ENCODE measurements around the gene RPS19BP1.

RPS19BP1 gene

DNA sequence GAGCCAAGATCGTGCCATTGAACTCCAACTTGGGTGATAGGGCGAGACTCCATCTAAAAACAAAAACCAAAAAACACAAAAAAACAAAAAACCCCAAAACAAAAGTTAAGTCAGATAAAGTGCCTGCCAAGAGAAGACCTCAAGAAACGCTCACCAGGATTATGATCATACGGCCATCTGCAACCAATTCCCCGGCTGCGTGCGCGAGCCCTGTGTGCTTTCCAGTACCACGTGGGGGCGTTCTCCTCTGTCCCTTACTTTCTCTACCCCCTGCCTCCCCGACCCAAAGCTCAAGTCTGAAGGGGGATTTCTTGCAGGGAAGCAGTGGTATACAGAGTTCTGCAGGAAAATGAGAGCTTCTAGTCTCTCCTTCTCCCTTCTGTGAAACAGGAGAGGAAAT lies 10.5 kb upstream of the RPS19BP1 start:
- DNase-seq, result peak; percentile 38
- no peak overlapping the region for H3K9ac ChIP-seq (ENCODE audit: low read length)
- H3K9me3 ChIP-seq (ENCODE audit: control insufficient read depth, low read length), result no peaks in the 10 kb centered on the region
- no peak overlapping the region for H3K4me3 ChIP-seq (ENCODE audit: insufficient read depth in 1 of 2, low read depth in 1 of 2, low read length in 2 of 2)
- H4K91ac ChIP-seq (ENCODE audit: low read length), result no peak overlapping the region
- H2AK5ac ChIP-seq (ENCODE audit: low read length, severe bottlenecking), result no peak overlapping the region
- no peak overlapping the region for H4K8ac ChIP-seq (ENCODE audit: low read length)
- no peaks in the 10 kb centered on the region for H3K79me1 ChIP-seq (replicated peaks; ENCODE audit: low read length, poor library complexity, severe bottlenecking)
- no peaks in the 10 kb centered on the region for H3K36me3 ChIP-seq (ENCODE audit: control insufficient read depth in 1 of 2, insufficient read depth in 2 of 2, low read depth in 1 of 2, low read length in 2 of 2)
- no peak overlapping the region for H3K4me2 ChIP-seq (ENCODE audit: low read length, poor library complexity, severe bottlenecking)
- no peak overlapping the region for H2BK15ac ChIP-seq (ENCODE audit: low read depth, poor library complexity, severe bottlenecking)
- H3K23ac ChIP-seq (ENCODE audit: low read length in 2 of 2), result no peak overlapping the region
- H2BK120ac ChIP-seq (ENCODE audit: low read depth, low read length), result no peak overlapping the region
- H2AFZ ChIP-seq (ENCODE audit: low read depth, low read length), result no peak overlapping the region
- peaks cover 10% of the 10 kb centered on the region for H3K4me1 ChIP-seq (ENCODE audit: control insufficient read depth, insufficient read depth, low read depth, low read length)
- H3K4ac ChIP-seq (ENCODE audit: low read depth in 1 of 2, low read length in 2 of 2), result no peak overlapping the region
- no peak overlapping the region for H3K18ac ChIP-seq (ENCODE audit: low read depth in 1 of 2, low read length in 2 of 2)
- H2BK12ac ChIP-seq (ENCODE audit: low read length in 2 of 2), result no peak overlapping the region
- no peak overlapping the region for H3K14ac ChIP-seq (ENCODE audit: low read length in 2 of 2)
- no peak overlapping the region for H2BK5ac ChIP-seq (ENCODE audit: low read depth, low read length, poor library complexity, severe bottlenecking)
- H3K27me3 ChIP-seq (ENCODE audit: control insufficient read depth in 1 of 2, insufficient read depth in 1 of 2, low read length in 2 of 2), result peaks cover 44 to 63% of the 10 kb centered on the region in 2 experiments
- WGBS, result 48% methylated on average over 6 of the region's 11 CpGs
- H3K27ac ChIP-seq (ENCODE audit: low read length, poor library complexity, severe bottlenecking), result no peak overlapping the region

DNA sequence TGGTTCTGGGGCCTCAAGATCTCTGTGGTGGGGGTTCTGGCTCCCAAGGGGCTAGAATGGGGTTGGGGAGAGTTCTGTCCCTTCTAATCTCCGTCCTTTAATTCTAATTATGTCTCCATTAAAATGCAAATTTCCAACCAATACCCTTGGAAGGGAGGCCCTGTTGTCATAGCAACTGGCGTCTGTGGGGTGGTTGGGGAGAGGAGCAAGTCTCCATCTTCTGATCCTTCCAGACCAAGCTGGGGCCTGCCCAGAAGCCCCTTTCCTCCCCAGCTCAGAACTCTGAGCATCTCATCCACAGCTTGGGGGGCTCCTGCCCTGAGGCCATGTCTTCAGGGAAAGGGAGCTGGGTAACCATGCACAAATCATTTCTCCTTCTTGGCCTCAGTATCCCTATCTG lies 5.4 kb upstream of the RPS19BP1 start:
- H2AK5ac ChIP-seq (ENCODE audit: low read length, severe bottlenecking), result no peak overlapping the region
- no peak overlapping the region for H3K27ac ChIP-seq (ENCODE audit: low read length, poor library complexity, severe bottlenecking)
- no peak for DNase-seq
- no peaks in the 10 kb centered on the region for H3K79me1 ChIP-seq (replicated peaks; ENCODE audit: low read length, poor library complexity, severe bottlenecking)
- no peak overlapping the region for H4K8ac ChIP-seq (ENCODE audit: low read length)
- no peak overlapping the region for H4K91ac ChIP-seq (ENCODE audit: low read length)
- H3K4me1 ChIP-seq (ENCODE audit: control insufficient read depth, insufficient read depth, low read depth, low read length), result peaks cover 11% of the 10 kb centered on the region
- no peak overlapping the region for H3K4ac ChIP-seq (ENCODE audit: low read depth in 1 of 2, low read length in 2 of 2)
- H2BK5ac ChIP-seq (ENCODE audit: low read depth, low read length, poor library complexity, severe bottlenecking), result no peak overlapping the region
- no peak overlapping the region for H3K4me3 ChIP-seq (ENCODE audit: insufficient read depth in 1 of 2, low read depth in 1 of 2, low read length in 2 of 2)
- H2AFZ ChIP-seq (ENCODE audit: low read depth, low read length), result no peak overlapping the region
- no peaks in the 10 kb centered on the region for H3K36me3 ChIP-seq (ENCODE audit: control insufficient read depth in 1 of 2, insufficient read depth in 2 of 2, low read depth in 1 of 2, low read length in 2 of 2)
- H3K9me3 ChIP-seq (ENCODE audit: control insufficient read depth, low read length), result no peaks in the 10 kb centered on the region
- H3K9ac ChIP-seq (ENCODE audit: low read length), result no peak overlapping the region
- 46% methylated on average over 1 of the region's 2 CpGs for WGBS
- H3K23ac ChIP-seq (ENCODE audit: low read length in 2 of 2), result no peak overlapping the region
- H3K27me3 ChIP-seq (ENCODE audit: control insufficient read depth in 1 of 2, insufficient read depth in 1 of 2, low read length in 2 of 2), result peaks cover 36 to 44% of the 10 kb centered on the region in 2 experiments
- no peak overlapping the region for H3K18ac ChIP-seq (ENCODE audit: low read depth in 1 of 2, low read length in 2 of 2)
- H2BK12ac ChIP-seq (ENCODE audit: low read length in 2 of 2), result no peak overlapping the region
- no peak overlapping the region for H3K4me2 ChIP-seq (ENCODE audit: low read length, poor library complexity, severe bottlenecking)
- H2BK15ac ChIP-seq (ENCODE audit: low read depth, poor library complexity, severe bottlenecking), result peak overlapping the region; percentile 17
- H2BK120ac ChIP-seq (ENCODE audit: low read depth, low read length), result no peak overlapping the region
- no peak overlapping the region for H3K14ac ChIP-seq (ENCODE audit: low read length in 2 of 2)

DNA sequence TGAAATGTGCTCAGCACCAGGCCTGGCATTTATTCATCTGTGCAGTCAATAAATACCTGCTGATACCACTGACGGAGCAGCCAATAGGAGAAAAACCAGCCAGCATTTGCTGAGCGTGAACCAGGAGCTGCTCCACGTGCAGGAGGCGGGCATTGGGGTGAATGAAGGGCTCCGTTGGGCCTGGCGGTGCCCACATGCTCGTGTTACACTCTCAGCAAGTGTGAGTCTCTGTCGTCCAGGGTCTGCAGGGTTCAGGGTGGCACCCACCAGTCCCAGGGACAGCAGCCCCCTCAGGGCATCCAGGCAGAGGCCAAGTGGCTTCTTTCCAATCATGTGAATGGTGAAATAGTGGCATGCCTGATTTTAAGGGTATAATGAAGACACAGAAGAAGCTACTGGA lies 4.2 kb upstream of the RPS19BP1 start:
- Histone ChIP-seq H2AFZ (ENCODE audit: low read depth, low read length) (no peak overlapping the region), H2BK5ac (ENCODE audit: low read depth, low read length, poor library complexity, severe bottlenecking) (no peak overlapping the region), H2BK12ac (ENCODE audit: low read length in 2 of 2) (no peak overlapping the region), H3K36me3 (ENCODE audit: control insufficient read depth in 1 of 2, insufficient read depth in 2 of 2, low read depth in 1 of 2, low read length in 2 of 2) (no peaks in the 10 kb centered on the region), H3K27me3 (ENCODE audit: control insufficient read depth in 1 of 2, insufficient read depth in 1 of 2, low read length in 2 of 2) (peaks cover 28 to 34% of the 10 kb centered on the region in 2 experiments), H4K91ac (ENCODE audit: low read length) (no peak overlapping the region), H3K4me2 (ENCODE audit: low read length, poor library complexity, severe bottlenecking) (no peak overlapping the region), H2BK120ac (ENCODE audit: low read depth, low read length) (no peak overlapping the region), H3K4me1 (ENCODE audit: control insufficient read depth, insufficient read depth, low read depth, low read length) (peaks cover 11% of the 10 kb centered on the region), H3K18ac (ENCODE audit: low read depth in 1 of 2, low read length in 2 of 2) (no peak overlapping the region), H3K14ac (ENCODE audit: low read length in 2 of 2) (no peak overlapping the region), H3K9me3 (ENCODE audit: control insufficient read depth, low read length) (no peaks in the 10 kb centered on the region), H3K4me3 (ENCODE audit: insufficient read depth in 1 of 2, low read depth in 1 of 2, low read length in 2 of 2) (peak overlapping the region in 1 of 2 experiments; percentile 4), H2AK5ac (ENCODE audit: low read length, severe bottlenecking) (no peak overlapping the region), H3K9ac (ENCODE audit: low read length) (no peak overlapping the region), H2BK15ac (ENCODE audit: low read depth, poor library complexity, severe bottlenecking) (no peak overlapping the region), H3K79me1 (replicated peaks; ENCODE audit: low read length, poor library complexity, severe bottlenecking) (no peaks in the 10 kb centered on the region), H4K8ac (ENCODE audit: low read length) (no peak overlapping the region), H3K4ac (ENCODE audit: low read depth in 1 of 2, low read length in 2 of 2) (no peak overlapping the region), H3K23ac (ENCODE audit: low read length in 2 of 2) (no peak overlapping the region), H3K27ac (ENCODE audit: low read length, poor library complexity, severe bottlenecking) (no peak overlapping the region)
- no peak for DNase-seq
- WGBS, result 78% methylated on average over 8 of the region's 8 CpGs

DNA sequence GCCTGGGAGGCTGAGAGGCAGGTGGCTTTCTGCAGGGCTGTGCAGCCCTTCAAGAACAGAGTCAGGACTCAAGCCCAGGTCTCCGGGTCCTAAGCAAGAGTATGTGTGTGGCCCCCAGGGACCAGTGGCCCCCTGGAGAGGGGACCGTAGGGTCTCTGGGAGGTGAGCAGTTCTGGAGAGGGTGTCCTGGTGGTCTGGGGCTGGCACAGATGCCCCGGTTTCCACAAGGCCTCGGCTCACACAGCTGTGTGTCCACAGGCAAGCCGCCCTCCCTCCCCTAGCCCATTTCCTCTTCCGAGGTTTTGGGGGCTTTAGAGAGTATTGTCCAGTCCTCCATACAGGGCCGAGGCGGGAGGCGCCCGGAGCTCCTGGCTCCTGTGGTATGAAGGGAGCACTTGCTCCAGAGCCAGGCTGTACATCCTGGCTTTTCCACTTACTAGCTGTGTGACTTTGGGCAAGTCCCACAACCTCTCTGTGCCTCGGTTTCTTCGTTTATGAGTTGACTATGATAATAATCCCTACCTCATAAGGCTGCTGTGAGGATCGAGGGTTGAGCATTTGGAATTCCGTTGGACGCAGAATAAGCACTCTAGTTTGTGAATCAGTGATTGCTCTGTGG lies 3.4 kb upstream of the RPS19BP1 start:
- no peak overlapping the region for H3K23ac ChIP-seq (ENCODE audit: low read length in 2 of 2)
- no peak overlapping the region for H4K8ac ChIP-seq (ENCODE audit: low read length)
- no peak overlapping the region for H2BK120ac ChIP-seq (ENCODE audit: low read depth, low read length)
- peaks cover 25 to 30% of the 10 kb centered on the region in 2 experiments for H3K27me3 ChIP-seq (ENCODE audit: control insufficient read depth in 1 of 2, insufficient read depth in 1 of 2, low read length in 2 of 2)
- H3K9me3 ChIP-seq (ENCODE audit: control insufficient read depth, low read length), result no peaks in the 10 kb centered on the region
- no peak overlapping the region for H3K18ac ChIP-seq (ENCODE audit: low read depth in 1 of 2, low read length in 2 of 2)
- no peak overlapping the region for H2BK15ac ChIP-seq (ENCODE audit: low read depth, poor library complexity, severe bottlenecking)
- no peak overlapping the region for H3K4me2 ChIP-seq (ENCODE audit: low read length, poor library complexity, severe bottlenecking)
- H3K4me1 ChIP-seq (ENCODE audit: control insufficient read depth, insufficient read depth, low read depth, low read length), result peaks cover 15% of the 10 kb centered on the region
- peaks cover 5% of the 10 kb centered on the region for H3K79me1 ChIP-seq (replicated peaks; ENCODE audit: low read length, poor library complexity, severe bottlenecking)
- H2AK5ac ChIP-seq (ENCODE audit: low read length, severe bottlenecking), result no peak overlapping the region
- no peak overlapping the region for H2BK12ac ChIP-seq (ENCODE audit: low read length in 2 of 2)
- no peak overlapping the region for H2BK5ac ChIP-seq (ENCODE audit: low read depth, low read length, poor library complexity, severe bottlenecking)
- no peak overlapping the region for H3K27ac ChIP-seq (ENCODE audit: low read length, poor library complexity, severe bottlenecking)
- H3K9ac ChIP-seq (ENCODE audit: low read length), result no peak overlapping the region
- no peak overlapping the region for H3K4ac ChIP-seq (ENCODE audit: low read depth in 1 of 2, low read length in 2 of 2)
- no peak overlapping the region for H3K14ac ChIP-seq (ENCODE audit: low read length in 2 of 2)
- no peak for DNase-seq
- no peak overlapping the region for H4K91ac ChIP-seq (ENCODE audit: low read length)
- H3K36me3 ChIP-seq (ENCODE audit: control insufficient read depth in 1 of 2, insufficient read depth in 2 of 2, low read depth in 1 of 2, low read length in 2 of 2), result peaks cover 4 to 5% of the 10 kb centered on the region in 2 experiments
- no peak overlapping the region for H2AFZ ChIP-seq (ENCODE audit: low read depth, low read length)
- H3K4me3 ChIP-seq (ENCODE audit: insufficient read depth in 1 of 2, low read depth in 1 of 2, low read length in 2 of 2), result no peak overlapping the region
- WGBS, result 94% methylated on average over 13 of the region's 15 CpGs

All from mesenchymal stem cell (in vitro differentiated cells and primary cell).